GM12892 (cell line): ENCODE results near the gene SLCO3A1.

Experiments used
- DNase-seq: peaks from one replicate; pipeline ENCODE4 v3.0.0; 2011; ENCODE audit not compliant: insufficient read length
- FAIRE-seq: peaks from 2 replicates; lab custom pipeline; 2011; peaks lifted over from hg19 to GRCh38; lab: Jason Lieb, UNC
- POLR2A ChIP-seq: IDR thresholded peaks from 2 replicates; pipeline ENCODE4 v1.6.1; 2011; ENCODE audit warnings: low read depth, low read length, control low read depth
- POLR2AphosphoS5 ChIP-seq: IDR thresholded peaks from 2 replicates; pipeline ENCODE4 v1.6.1; 2011; ENCODE audit warnings: low read depth, low read length, control low read depth
- TAF1 ChIP-seq: IDR thresholded peaks from 2 replicates; pipeline ENCODE4 v1.6.1; 2011; ENCODE audit warnings: low read depth, mild to moderate bottlenecking, control low read depth, low read length, borderline replicate concordance

SLCO3A1 gene

DNA sequence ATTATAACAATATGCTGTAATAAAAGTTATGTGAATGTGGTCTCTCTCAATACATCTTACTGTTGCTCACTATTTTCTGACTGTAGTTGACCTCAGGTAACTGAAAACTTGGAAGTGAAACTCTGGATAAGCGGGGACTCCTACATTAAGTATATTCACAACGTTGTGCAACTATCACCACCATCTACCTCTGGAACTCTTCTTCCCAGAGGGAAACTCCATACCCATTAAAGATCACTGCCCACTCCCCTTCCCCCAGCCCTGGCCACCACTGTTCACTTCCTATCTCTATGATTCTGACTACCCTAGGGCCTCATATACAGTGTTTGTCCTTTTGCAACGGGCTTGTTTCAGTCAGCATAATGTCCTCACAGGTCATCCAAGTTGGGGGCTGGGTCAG is 20.7 kb downstream of the SLCO3A1 start:
- DNase-seq (no peak), FAIRE-seq (no peak)
- TF ChIP-seq POLR2AphosphoS5, result no peak
- TF ChIP-seq TAF1, result no peak
- no peak for TF ChIP-seq POLR2A

GRCh38 chr15:91874992-91875660 is 21.6 kb downstream of the SLCO3A1 start:
- TF ChIP-seq TAF1, result no peak
- no peak for TF ChIP-seq POLR2AphosphoS5
- TF ChIP-seq POLR2A, result no peak
- DNase-seq (no peak), FAIRE-seq (no peak)

DNA sequence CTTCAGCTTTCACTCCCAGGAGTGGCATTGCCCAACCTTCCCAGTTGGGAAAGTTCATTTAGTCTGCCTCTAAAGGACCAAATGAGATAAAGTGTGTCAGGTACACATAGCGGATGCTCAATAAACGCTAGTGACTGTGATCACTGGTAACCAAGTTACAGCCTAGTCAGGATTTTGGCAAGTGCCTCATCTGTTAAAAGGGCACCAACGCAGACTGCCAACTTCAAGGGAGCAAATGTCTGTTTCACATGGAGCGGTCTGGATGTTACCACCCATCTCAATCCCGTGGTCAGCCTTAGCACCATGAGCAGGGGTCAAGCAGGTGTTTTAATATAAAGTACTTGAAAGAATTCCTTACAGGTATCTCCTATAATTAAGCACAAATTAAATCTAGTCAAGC is 22.7 kb downstream of the SLCO3A1 start:
- TF ChIP-seq TAF1, result no peak
- no peak for TF ChIP-seq POLR2A
- TF ChIP-seq POLR2AphosphoS5, result no peak
- FAIRE-seq (no peak), DNase-seq (no peak)

DNA sequence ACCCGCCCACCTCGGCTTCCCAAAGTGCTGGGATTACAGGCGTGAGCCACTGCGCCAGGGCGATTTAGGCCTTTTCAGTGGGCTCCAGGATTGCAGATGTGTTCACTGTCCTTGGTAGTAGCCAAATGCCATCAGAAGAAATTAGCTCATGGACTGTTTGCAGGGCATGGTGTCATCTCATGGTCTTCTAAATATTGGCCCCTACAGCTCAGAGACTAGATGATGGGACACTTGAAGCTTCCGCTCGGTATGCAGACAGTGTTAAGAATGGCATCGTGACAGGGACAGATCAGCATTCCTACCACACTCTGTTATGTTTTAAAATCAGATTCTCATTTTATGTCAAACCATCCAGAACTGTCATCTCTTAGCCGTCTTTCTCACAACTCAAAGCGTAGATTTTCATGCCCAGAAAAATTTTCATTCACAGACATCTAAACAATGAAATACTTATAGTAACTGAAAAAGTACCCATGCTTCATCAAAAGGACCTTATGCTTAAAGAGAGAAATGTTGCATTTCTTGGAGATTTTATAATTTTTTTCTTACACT is 24.9 kb downstream of the SLCO3A1 start:
- DNase-seq (no peak), FAIRE-seq (no peak)
- no peak for TF ChIP-seq TAF1
- TF ChIP-seq POLR2AphosphoS5, result no peak

DNA sequence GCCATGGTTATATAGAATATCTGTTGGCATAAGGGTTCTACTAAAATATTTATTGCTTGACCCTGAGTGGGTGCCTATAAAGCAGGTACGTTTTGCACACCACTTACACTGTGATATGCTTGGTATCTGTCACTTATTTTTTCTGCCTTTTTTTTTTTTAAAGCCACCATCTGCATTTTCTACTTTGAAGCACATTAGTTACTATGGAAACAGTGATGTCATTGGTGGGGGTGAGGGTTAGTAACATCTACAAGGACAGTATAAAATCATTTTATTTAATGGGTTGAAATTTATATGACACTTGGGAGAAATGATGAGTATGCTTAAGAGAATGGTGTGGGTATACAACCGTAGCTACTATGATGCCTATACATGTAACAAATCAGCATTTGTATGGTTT is 25.6 kb downstream of the SLCO3A1 start:
- FAIRE-seq, result no peak
- TF ChIP-seq POLR2AphosphoS5, result no peak
- no peak for TF ChIP-seq TAF1
- TF ChIP-seq POLR2A, result no peak
- no peak for DNase-seq

- no peak for TF ChIP-seq POLR2AphosphoS5
- no peak for TF ChIP-seq POLR2A
- TF ChIP-seq TAF1, result no peak
- FAIRE-seq (no peak), DNase-seq (no peak)
Measured at GRCh38 chr15:91880373-91880772, 26.9 kb downstream of the SLCO3A1 start.

DNA sequence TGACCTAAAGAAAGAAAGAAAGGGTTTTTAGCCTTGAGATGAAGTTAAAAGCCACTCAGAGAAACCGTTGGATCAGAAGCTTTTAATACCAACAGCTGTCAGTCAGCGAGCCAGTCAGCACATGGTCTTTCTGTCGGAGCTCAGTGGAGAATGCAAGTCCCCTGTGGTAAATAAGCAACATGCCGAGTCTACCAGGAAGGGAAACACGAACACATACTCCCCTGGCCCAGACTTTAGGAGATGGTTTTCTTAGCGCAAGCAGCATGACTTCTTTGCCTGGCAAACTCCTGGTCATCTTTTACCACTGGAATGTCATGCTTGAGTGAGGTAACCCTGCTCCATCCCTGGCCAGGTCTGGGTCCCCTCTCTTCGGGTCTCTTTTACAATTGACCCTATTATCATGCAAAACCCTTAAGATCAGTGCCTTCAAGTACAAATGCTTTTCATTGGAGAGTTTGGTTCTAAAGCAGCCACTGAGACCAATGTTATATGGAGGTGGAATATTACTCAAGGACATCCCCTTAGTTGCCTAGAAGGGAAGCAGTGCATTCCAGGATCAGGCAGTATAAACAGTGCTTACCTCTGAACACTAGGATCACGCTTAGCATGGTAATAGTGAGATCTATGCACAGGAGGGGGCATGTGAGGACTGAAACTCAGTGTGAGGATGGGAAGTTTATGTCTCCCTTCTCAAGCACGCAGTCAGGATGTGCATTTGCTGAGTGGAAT is 28.2 kb downstream of the SLCO3A1 start:
- no peak for TF ChIP-seq POLR2AphosphoS5
- no peak for TF ChIP-seq POLR2A
- TF ChIP-seq TAF1, result no peak
- no peak for FAIRE-seq
- DNase-seq, result no peak

DNA sequence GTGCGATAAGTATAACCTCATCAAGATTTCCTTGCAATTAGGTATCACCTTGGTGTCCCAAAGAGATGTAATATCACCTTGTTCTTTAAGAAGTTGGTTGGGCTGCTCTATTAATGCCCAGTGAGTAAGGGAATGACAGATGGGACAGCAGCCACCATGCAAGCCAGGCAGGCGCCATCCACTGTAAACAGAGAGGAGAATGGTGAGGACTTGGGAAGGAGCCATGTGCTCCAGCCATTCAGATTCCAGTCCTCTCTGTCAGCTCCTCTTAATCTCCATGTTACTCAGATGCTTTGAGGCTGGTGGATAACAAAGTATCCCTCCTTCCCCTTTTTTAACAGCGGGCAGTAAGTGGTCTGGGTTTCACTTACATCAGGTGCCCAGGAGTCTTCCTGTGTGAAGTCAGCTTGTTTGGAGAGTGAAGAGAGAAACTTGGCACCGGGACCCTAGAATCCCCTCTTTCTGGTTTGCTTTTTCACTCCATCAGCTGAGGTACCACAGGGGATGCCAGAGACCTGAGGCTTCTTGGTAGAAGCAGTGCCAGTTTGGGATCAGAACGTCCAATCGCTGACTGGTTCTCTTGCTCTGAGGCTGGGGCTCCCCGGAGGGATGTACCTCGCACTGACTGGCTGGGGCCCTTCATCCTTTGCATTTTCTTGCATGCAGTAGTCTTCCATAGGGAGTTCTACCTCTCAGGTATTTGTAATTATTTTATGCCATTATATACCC is 29.5 kb downstream of the SLCO3A1 start:
- TF ChIP-seq TAF1, result no peak
- no peak for TF ChIP-seq POLR2AphosphoS5
- no peak for TF ChIP-seq POLR2A
- FAIRE-seq, result no peak
- DNase-seq, result no peak

DNA sequence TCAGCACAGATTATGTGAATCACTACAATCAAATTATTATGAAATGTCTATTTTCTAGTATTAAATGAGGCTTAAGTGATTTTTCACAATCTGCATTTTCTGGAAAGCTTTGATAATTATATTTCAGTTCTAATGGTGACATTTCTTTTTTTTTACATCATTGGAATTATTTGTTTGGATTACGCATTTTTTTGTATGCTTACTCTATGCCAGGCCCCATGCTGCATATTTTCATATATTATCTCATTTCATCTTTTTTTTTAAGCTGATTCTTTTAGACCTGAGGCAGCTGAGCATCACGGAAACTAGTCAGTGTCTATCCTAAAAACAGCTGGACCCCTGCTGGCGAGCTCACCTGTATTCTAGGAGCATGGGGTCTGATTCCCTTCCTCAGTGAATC is 31.1 kb downstream of the SLCO3A1 start:
- no peak for FAIRE-seq
- TF ChIP-seq POLR2A, result no peak
- TF ChIP-seq POLR2AphosphoS5, result no peak
- TF ChIP-seq TAF1, result no peak
- no peak for DNase-seq

DNA sequence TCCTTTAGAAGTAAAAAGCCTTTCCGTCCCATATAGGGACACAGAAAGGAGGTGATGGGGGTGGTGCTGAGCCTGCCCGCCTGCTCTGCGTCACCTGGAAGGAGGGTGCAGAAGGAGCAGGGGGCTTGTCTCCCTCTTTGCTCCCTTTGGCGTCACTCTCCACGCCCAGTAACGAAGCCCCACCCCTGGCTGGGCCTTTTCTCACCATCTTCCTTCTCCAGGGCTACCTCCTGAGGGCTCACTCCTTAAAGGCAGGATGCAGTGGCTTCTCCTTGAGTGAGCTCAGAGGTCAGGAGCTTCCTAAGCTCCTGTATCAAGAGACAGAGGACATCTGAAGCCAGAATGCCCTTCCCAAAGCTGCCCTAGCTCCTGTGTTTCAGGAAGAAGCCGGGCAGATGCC is 31.5 kb downstream of the SLCO3A1 start:
- DNase-seq (no peak), FAIRE-seq (no peak)
- no peak for TF ChIP-seq POLR2A
- no peak for TF ChIP-seq TAF1
- TF ChIP-seq POLR2AphosphoS5, result no peak

GRCh38 chr15:91885714-91886270 is 32.3 kb downstream of the SLCO3A1 start:
- TF ChIP-seq POLR2A (no peak), TAF1 (no peak), POLR2AphosphoS5 (no peak)
- no peak for DNase-seq
- no peak for FAIRE-seq

- FAIRE-seq (no peak), DNase-seq (no peak)
- TF ChIP-seq TAF1 (no peak), POLR2AphosphoS5 (no peak), POLR2A (no peak)
Measured at GRCh38 chr15:91886878-91887277, 33.4 kb downstream of the SLCO3A1 start.

DNA sequence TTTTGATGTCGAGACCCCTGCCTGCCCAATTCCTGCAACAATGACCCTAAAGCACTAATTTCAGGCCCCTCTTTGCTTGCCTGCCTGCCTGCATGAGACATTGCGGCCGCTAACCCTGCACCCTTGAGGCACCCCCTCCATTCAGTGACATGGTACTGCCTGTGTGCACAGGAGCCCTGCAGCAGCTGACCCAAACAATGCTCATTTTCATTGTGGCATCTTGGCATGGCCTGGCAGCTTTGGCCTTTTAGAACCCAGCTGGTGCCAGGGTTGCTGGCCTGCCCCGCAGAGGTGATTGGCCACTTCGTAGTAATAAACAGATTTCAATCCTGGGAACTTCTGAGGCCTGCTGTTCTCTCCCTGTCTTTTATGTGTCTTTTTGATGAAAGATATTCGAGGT is 33.8 kb downstream of the SLCO3A1 start:
- no peak for TF ChIP-seq POLR2AphosphoS5
- no peak for TF ChIP-seq TAF1
- no peak for TF ChIP-seq POLR2A
- no peak for DNase-seq
- FAIRE-seq, result no peak
